ENCODE measurements around the gene SLC6A16. TPM values are rescaled to one million over a fixed set of nuclear protein-coding genes. Genes with fewer than 3 reads are reported as not detected.

Gene SLC6A16
- total RNA-seq, 6 experiments from 2014 or later: 0.26 to 0.53 (median 0.40) TPM; not detected in 1

GRCh38 chr19:49247676-49248075, 77.3 kb downstream of the SLC6A16 start:
- Mint-ChIP-seq H3K4me3 (no peak overlapping the region), H3K9me3 (no peaks in the 10 kb centered on the region), H3K27me3 (ENCODE audit: insufficient read depth) (peaks cover 30% of the 10 kb centered on the region), H3K36me3 (ENCODE audit: low read depth) (peaks cover 5% of the 10 kb centered on the region), H3K4me1 (ENCODE audit: low read depth) (no peaks in the 10 kb centered on the region), H3K27ac (no peak overlapping the region)
- no peak for TF ChIP-seq CTCF (IDR thresholded peaks at IDR 0.05)
- no peak for DNase-seq

GRCh38 chr19:49244256-49244655, 80.7 kb downstream of the SLC6A16 start:
- H3K9me3 Mint-ChIP-seq: no peaks in the 10 kb centered on the region
- no peak for TF ChIP-seq CTCF (IDR thresholded peaks at IDR 0.05)
- H3K27me3 Mint-ChIP-seq (ENCODE audit: insufficient read depth): peaks cover 21% of the 10 kb centered on the region
- no peak overlapping the region for H3K4me3 Mint-ChIP-seq
- no peak for DNase-seq
- no peak overlapping the region for H3K27ac Mint-ChIP-seq
- no peaks in the 10 kb centered on the region for H3K4me1 Mint-ChIP-seq (ENCODE audit: low read depth)
- H3K36me3 Mint-ChIP-seq (ENCODE audit: low read depth): no peaks in the 10 kb centered on the region

- no peaks in the 10 kb centered on the region for H3K4me1 Mint-ChIP-seq (ENCODE audit: low read depth)
Observed at GRCh38 chr19:49243726-49244125, 81.3 kb downstream of the SLC6A16 start.

GRCh38 chr19:49243129-49243528, 81.9 kb downstream of the SLC6A16 start:
- Mint-ChIP-seq H3K4me3 (no peak overlapping the region), H3K9me3 (no peaks in the 10 kb centered on the region), H3K27ac (no peak overlapping the region), H3K4me1 (ENCODE audit: low read depth) (no peaks in the 10 kb centered on the region), H3K36me3 (ENCODE audit: low read depth) (no peaks in the 10 kb centered on the region), H3K27me3 (ENCODE audit: insufficient read depth) (peaks cover 20% of the 10 kb centered on the region)
- no peak for DNase-seq
- TF ChIP-seq CTCF (IDR thresholded peaks at IDR 0.05): no peak

More at GRCh38 chr19:49243726-49244125, 81.3 kb downstream of the SLC6A16 start:
- Mint-ChIP-seq H3K9me3 (no peaks in the 10 kb centered on the region), H3K27ac (no peak overlapping the region), H3K4me3 (no peak overlapping the region), H3K27me3 (ENCODE audit: insufficient read depth) (peaks cover 18% of the 10 kb centered on the region), H3K36me3 (ENCODE audit: low read depth) (no peaks in the 10 kb centered on the region)
- DNase-seq: no peak
- no peak for TF ChIP-seq CTCF (IDR thresholded peaks at IDR 0.05)

GRCh38 chr19:49241769-49242168, 83.2 kb downstream of the SLC6A16 start:
- Mint-ChIP-seq H3K27ac (no peak overlapping the region), H3K4me1 (ENCODE audit: low read depth) (no peaks in the 10 kb centered on the region), H3K27me3 (ENCODE audit: insufficient read depth) (peaks cover 18% of the 10 kb centered on the region), H3K36me3 (ENCODE audit: low read depth) (no peaks in the 10 kb centered on the region), H3K9me3 (no peaks in the 10 kb centered on the region), H3K4me3 (no peak overlapping the region)
- no peak for TF ChIP-seq CTCF (IDR thresholded peaks at IDR 0.05)
- DNase-seq: no peak

Small RNA genes within 50 kb of the gene (microRNA-seq; reads per million reads assigned to microRNA genes)
- not detected for gene MIR4324

Other genes starting within 250 kb of the SLC6A16 start
- 100 to 1,000 TPM; 134 to 164 (median 156) TPM for gene SNRNP70, start 239.7 kb downstream of the SLC6A16 start, total RNA-seq (2021; fragmentation: NEBNext Ultra II Directional; extraction: Animal tissue kit (Norgen Biotek cat#: 25700))
- gene LIN7B, start 210.8 kb downstream of the SLC6A16 start, total RNA-seq (2021; fragmentation: NEBNext Ultra II Directional; extraction: Animal tissue kit (Norgen Biotek cat#: 25700)): 10 to 100 TPM in 4 of 6 experiments, 1 to 10 TPM in 2; 9.3 to 12.7 (median 10.2) TPM
- 1 to 10 TPM in 1 of 6 experiments, under 1 TPM in 5; 0.60 to 1.1 (median 0.71) TPM for gene C19orf73, start 206.0 kb downstream of the SLC6A16 start, total RNA-seq (2021; fragmentation: NEBNext Ultra II Directional; extraction: Animal tissue kit (Norgen Biotek cat#: 25700))
- gene PPFIA3, start 205.6 kb downstream of the SLC6A16 start, total RNA-seq (2021; fragmentation: NEBNext Ultra II Directional; extraction: Animal tissue kit (Norgen Biotek cat#: 25700)): 1 to 10 TPM; 1.9 to 2.4 (median 2.3) TPM
- gene HRC, start 169.8 kb downstream of the SLC6A16 start, total RNA-seq (2021; fragmentation: NEBNext Ultra II Directional; extraction: Animal tissue kit (Norgen Biotek cat#: 25700)): not detected
- gene TRPM4, start 167.4 kb downstream of the SLC6A16 start, total RNA-seq (2021; fragmentation: NEBNext Ultra II Directional; extraction: Animal tissue kit (Norgen Biotek cat#: 25700)): 10 to 100 TPM; 25.5 to 32.5 (median 30.5) TPM
- gene CD37, start 10.2 kb upstream of the SLC6A16 start, total RNA-seq (2021; fragmentation: NEBNext Ultra II Directional; extraction: Animal tissue kit (Norgen Biotek cat#: 25700)): not detected
- gene TEAD2, start 37.2 kb upstream of the SLC6A16 start, total RNA-seq (2021; fragmentation: NEBNext Ultra II Directional; extraction: Animal tissue kit (Norgen Biotek cat#: 25700)): 10 to 100 TPM; 16.5 to 23.1 (median 20.8) TPM
- gene DKKL1, start 38.7 kb upstream of the SLC6A16 start, total RNA-seq (2021; fragmentation: NEBNext Ultra II Directional; extraction: Animal tissue kit (Norgen Biotek cat#: 25700)): not detected
- gene KASH5, start 63.1 kb upstream of the SLC6A16 start, total RNA-seq (2021; fragmentation: NEBNext Ultra II Directional; extraction: Animal tissue kit (Norgen Biotek cat#: 25700)): not detected
- gene PTH2, start 98.2 kb upstream of the SLC6A16 start, total RNA-seq (2021; fragmentation: NEBNext Ultra II Directional; extraction: Animal tissue kit (Norgen Biotek cat#: 25700)): not detected
- not detected for gene GFY, start 100.2 kb upstream of the SLC6A16 start, total RNA-seq (2021; fragmentation: NEBNext Ultra II Directional; extraction: Animal tissue kit (Norgen Biotek cat#: 25700))
- gene SLC17A7, start 116.3 kb upstream of the SLC6A16 start, total RNA-seq (2021; fragmentation: NEBNext Ultra II Directional; extraction: Animal tissue kit (Norgen Biotek cat#: 25700)): under 1 TPM in 5 of 6 experiments, not detected in 1; 0.05 to 0.17 (median 0.09) TPM
- 10 to 100 TPM; 55.8 to 65.6 (median 57.5) TPM for gene PIH1D1, start 126.6 kb upstream of the SLC6A16 start, total RNA-seq (2021; fragmentation: NEBNext Ultra II Directional; extraction: Animal tissue kit (Norgen Biotek cat#: 25700))
- gene ALDH16A1, start 128.0 kb upstream of the SLC6A16 start, total RNA-seq (2021; fragmentation: NEBNext Ultra II Directional; extraction: Animal tissue kit (Norgen Biotek cat#: 25700)): 10 to 100 TPM; 13.9 to 23.0 (median 19.8) TPM
- 10 to 100 TPM in 2 of 6 experiments, 1 to 10 TPM in 4; 4.9 to 12.5 (median 9.4) TPM for gene FLT3LG, start 149.0 kb upstream of the SLC6A16 start, total RNA-seq (2021; fragmentation: NEBNext Ultra II Directional; extraction: Animal tissue kit (Norgen Biotek cat#: 25700))
- gene RPL13A, start 162.4 kb upstream of the SLC6A16 start, total RNA-seq (2021; fragmentation: NEBNext Ultra II Directional; extraction: Animal tissue kit (Norgen Biotek cat#: 25700)): 1,000 to 10,000 TPM; 2,015 to 2,373 (median 2,179) TPM
- gene RPS11, start 171.2 kb upstream of the SLC6A16 start, total RNA-seq (2021; fragmentation: NEBNext Ultra II Directional; extraction: Animal tissue kit (Norgen Biotek cat#: 25700)): 1,000 to 10,000 TPM; 1,343 to 1,545 (median 1,429) TPM
- 10 to 100 TPM; 33.2 to 39.3 (median 37.4) TPM for gene FCGRT, start 187.5 kb upstream of the SLC6A16 start, total RNA-seq (2021; fragmentation: NEBNext Ultra II Directional; extraction: Animal tissue kit (Norgen Biotek cat#: 25700))
- gene RCN3, start 202.8 kb upstream of the SLC6A16 start, total RNA-seq (2021; fragmentation: NEBNext Ultra II Directional; extraction: Animal tissue kit (Norgen Biotek cat#: 25700)): 100 to 1,000 TPM; 117 to 316 (median 287) TPM